Measurements from ENCODE around the gene CUX1.
"Not testable (repeated sequence)": the region's sequence is repeated elsewhere in the genome, so short reads cannot be mapped to it uniquely, and the experiment has no call there.

The CUX1 gene

GRCh38 chr7:102132209-102132752, 314.9 kb downstream of the CUX1 start:
- no peak for TF ChIP-seq CTCF (IDR thresholded peaks at IDR 0.05; ENCODE audit: insufficient read depth, low read depth, low read length, missing control alignments)
- no peak overlapping the region for H3K4me3 ChIP-seq (ENCODE audit: low read length)

GRCh38 chr7:102138676-102139075, 321.2 kb downstream of the CUX1 start:
- H3K4me3 ChIP-seq (ENCODE audit: low read length): no peak overlapping the region
- no peak for TF ChIP-seq CTCF (IDR thresholded peaks at IDR 0.05; ENCODE audit: insufficient read depth, low read depth, low read length, missing control alignments)
- no peak for DNase-seq (ENCODE audit: low read depth)

More at GRCh38 chr7:102132209-102132752, 314.9 kb downstream of the CUX1 start:
- no peak for DNase-seq (ENCODE audit: low read depth)

- no peak for TF ChIP-seq CTCF (IDR thresholded peaks at IDR 0.05; ENCODE audit: insufficient read depth, low read depth, low read length, missing control alignments)
- DNase-seq (ENCODE audit: low read depth): no peak
- H3K4me3 ChIP-seq (ENCODE audit: low read length): no peak overlapping the region
Measured at GRCh38 chr7:102140952-102141370, 323.5 kb downstream of the CUX1 start.

GRCh38 chr7:102142433-102142832, 325.0 kb downstream of the CUX1 start:
- not testable (repeated sequence) for H3K4me3 ChIP-seq (ENCODE audit: low read length); DNase-seq (ENCODE audit: low read depth)

- no peak overlapping the region for H3K4me3 ChIP-seq (ENCODE audit: low read length)
- no peak for TF ChIP-seq CTCF (IDR thresholded peaks at IDR 0.05; ENCODE audit: insufficient read depth, low read depth, low read length, missing control alignments)
- no peak for DNase-seq (ENCODE audit: low read depth)
Measured at GRCh38 chr7:102146122-102146521, 328.7 kb downstream of the CUX1 start.

- H3K4me3 ChIP-seq (ENCODE audit: low read length): no peak overlapping the region
- no peak for TF ChIP-seq CTCF (IDR thresholded peaks at IDR 0.05; ENCODE audit: insufficient read depth, low read depth, low read length, missing control alignments)
- DNase-seq (ENCODE audit: low read depth): no peak
Measured at GRCh38 chr7:102147008-102147407, 329.6 kb downstream of the CUX1 start.

GRCh38 chr7:102148799-102149198, 331.4 kb downstream of the CUX1 start:
- TF ChIP-seq CTCF (IDR thresholded peaks at IDR 0.05; ENCODE audit: insufficient read depth, low read depth, low read length, missing control alignments): no peak
- no peak overlapping the region for H3K4me3 ChIP-seq (ENCODE audit: low read length)

More at GRCh38 chr7:102148799-102149198, 331.4 kb downstream of the CUX1 start:
- no peak for DNase-seq (ENCODE audit: low read depth)

All from epithelial cell of esophagus (primary cell).